Stimulated activated CD4-positive, alpha-beta T cell treated with anti-CD3 and anti-CD28 coated beads, Interleukin-15, amount 100 ng/mL, for 1 hour (primary cell): ENCODE results near the gene ZNF451.
"Not testable (repeated sequence)": the region's sequence is repeated elsewhere in the genome, so short reads cannot be mapped to it uniquely, and the experiment has no call there.

Experiments used
- DNase-seq, 2 donors: peaks; one replicate each; pipeline ENCODE4 v3.0.0-alpha.2; 2020; ENCODE audit warnings: low read depth in 1 of 2, low spot score in 1 of 2

The ZNF451 gene

DNA sequence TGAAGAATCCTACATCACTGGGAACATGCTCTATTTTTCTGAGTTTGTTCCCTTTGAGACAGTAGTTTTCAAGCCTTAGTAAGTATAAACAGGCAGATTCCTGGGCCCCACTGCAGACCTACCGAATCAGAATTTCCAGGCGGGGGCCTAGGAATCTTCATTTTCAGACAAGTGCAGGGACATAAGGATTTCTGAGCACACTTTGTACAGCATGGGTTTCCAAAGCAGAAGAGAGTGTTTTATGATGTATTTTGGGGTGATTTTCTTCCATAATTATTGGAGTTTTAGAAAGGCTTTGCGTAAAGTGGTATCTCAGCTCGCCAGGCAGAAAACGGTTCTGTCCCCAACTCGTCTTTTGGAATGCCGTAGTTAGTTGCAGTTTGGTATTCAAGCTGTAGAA, 1.4 kb downstream of the ZNF451 start:
- DNase-seq = not testable (repeated sequence)

DNA sequence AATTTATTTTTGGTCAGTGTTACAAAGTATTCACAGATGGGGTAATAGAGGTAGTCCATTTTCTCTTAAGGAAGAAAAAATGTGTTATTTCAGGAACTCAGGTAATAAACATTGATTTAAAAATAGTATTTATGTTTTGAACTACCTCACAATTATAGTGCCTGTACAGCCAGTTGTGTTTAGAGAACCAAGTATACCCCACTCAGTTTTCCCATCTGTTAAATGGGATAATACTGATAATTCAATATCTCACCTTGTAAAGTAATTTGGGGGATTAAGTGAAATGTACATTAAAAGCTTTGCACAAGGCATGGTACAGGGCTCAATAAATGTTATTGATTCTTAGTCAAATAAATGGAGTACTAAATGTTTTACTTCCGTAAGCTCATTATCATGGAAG, 4.7 kb downstream of the ZNF451 start:
- DNase-seq = no peak

DNA sequence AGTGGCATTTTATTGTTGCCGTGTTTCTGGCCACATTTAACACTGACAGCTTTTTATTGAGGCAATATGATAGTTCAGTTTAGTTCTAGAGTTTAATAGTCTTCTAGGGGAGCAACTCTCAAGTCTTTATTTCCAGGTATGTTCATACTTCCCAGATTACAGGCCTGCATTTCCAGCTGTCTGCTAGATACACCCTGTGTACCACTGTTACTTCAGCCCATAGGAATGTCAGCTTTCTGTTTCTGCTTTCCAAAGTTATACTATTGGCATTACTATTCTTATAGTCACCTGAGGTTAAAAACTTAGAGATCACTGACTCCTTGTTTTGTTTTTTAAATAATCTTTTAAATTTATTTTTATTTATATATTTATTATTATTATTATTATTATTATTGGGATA, 7.6 kb downstream of the ZNF451 start:
- DNase-seq = no peak

DNA sequence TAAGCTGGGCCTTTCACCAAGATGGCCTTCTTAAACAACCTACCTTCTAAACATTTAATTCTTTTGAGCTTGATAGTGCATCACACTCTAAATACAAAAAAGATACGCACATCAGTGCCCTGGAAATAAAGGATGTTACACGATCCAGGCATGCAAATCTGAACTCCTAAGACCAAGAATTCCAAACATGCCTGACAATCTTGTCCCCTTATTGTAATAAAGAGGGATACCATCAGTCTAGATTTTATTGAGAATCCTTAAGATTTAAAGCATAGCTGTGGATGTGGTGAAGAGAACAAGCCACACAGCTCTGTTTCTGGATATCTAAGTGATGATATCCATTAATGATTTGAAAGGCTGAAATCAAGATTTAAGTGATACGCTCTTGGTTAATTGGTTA, 13.0 kb downstream of the ZNF451 start:
- no peak for DNase-seq

DNA sequence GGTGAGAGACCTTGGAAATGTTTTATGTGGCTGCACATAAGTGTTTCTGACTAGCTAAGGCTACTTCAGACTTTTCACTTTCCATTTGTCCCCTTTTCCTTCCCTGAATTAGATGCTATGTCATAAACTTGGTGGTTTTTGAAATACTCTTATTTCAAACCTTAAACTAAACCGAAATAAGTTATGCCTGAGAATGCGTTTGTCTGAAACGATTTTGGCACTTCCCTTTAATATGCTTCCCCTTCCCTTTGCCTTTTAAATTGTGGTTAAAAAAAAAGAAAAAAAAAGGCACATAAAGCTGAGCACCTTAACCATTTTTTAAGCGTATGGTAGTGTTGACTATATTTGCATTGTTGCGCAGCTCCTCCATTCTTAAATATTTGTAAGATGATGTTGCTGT, 14.3 kb downstream of the ZNF451 start:
- no peak for DNase-seq

DNA sequence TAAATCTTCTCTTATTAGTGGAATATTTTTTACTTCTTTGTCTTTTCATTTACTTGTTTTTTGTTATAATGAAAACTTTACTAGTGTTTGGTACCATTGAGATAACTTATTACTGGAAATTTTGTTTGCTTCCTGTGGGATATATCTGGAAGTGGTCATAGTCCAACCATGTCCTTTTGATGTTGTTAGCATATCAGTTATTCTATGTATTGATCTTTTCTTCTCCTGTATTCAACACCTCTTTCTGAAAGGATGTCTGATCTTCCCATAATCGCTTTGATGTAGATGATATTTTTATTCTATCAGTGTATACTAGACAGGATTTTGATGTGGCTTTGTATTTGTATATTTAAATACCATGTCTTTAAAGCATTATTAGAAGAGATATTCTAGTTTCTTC, 17.0 kb downstream of the ZNF451 start:
- DNase-seq = no peak

DNA sequence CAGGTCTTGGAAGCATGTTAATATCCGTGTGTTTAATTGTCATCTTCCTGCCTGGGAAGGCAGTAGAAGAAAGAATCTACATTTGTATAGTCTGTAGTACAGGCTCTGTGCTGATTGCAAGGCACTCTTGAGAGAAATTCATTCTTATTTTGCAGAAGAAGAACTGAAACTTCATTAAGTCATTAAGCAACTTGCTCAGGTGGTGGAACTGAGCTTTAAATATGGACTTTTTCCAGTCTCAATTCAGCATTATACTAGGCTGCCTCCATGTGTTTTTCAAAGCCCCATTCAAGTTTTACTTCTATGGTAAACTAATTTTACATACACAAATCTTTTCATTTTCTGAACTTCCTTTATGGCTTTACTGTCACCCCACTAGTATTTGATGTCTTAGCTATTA, 18.7 kb downstream of the ZNF451 start:
- no peak for DNase-seq

DNA sequence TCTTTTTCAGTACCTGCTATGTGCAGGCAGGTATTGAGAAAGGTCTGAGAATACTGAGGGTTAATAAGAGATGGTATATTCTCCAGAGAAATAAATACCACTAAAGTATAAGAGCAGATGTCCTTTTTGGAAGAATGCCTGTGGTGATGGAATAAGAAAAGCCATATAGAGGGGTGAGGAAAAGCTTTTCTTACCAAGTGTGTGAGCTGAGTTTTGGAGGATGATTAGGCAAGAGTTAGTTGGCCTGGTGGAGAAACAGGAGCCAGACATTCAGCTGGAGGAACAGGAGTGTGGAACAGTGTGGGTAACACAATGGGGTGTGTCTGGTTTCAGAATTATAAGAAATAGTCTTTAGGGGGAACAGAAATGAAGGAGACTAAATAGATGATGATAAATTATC, 19.9 kb downstream of the ZNF451 start:
- DNase-seq = no peak

DNA sequence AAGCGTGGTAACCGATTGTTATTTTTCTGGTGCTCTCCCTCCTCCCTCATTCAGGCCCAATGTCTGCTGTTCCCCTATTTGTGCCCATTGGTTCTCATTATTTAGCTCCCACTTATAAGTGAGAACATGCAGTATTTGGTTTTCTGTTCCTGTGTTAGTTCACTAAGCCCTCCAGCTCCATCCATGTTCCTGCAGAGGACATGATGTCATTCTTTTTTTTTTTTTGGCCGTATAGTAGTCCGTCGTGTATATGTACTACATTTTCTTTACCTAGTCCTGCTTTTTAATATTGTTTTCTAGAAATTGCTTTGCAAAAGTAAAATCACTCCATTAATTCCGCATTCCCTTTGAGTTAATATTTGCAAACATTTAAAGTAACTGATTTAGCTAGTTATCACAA, 23.1 kb downstream of the ZNF451 start:
- no peak for DNase-seq

DNA sequence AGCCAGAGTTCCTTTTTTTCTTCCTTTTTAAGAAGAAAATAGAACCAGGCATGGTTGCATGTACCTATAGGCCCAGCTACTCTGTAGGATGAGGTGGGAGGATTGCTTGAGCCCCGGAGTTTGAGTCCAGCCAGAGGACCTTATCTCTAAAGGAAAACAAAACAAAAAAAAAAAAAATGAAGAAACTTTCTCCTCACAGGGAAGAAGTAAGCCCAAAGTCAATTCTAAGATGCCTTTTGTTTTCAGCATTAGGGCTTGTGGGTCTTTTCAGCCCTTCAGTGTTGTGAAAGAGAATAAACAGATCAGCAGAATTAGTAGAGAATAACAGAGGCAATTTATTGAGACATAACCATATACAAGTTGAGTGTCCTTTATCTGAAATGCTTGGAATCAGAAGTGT, 26.8 kb downstream of the ZNF451 start:
- no peak for DNase-seq

DNA sequence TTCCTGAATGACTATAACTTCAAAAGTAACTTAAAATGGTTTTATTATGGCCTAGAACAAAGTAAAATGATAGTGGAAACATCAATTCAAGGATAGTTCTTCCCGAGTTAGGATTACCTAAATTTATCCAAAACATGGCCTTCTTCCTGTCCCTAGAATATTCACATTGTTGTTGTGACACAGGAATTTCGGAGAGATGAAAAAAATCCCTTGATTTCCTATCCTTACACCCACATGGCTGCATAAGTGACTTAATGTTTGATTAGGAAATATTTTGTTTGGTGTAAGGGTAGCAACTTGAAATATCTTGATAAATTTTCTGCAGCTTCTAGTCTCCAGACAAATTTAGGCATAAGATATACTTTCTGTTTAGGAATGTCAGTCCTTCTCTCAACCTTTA, 27.8 kb downstream of the ZNF451 start:
- DNase-seq = no peak

DNA sequence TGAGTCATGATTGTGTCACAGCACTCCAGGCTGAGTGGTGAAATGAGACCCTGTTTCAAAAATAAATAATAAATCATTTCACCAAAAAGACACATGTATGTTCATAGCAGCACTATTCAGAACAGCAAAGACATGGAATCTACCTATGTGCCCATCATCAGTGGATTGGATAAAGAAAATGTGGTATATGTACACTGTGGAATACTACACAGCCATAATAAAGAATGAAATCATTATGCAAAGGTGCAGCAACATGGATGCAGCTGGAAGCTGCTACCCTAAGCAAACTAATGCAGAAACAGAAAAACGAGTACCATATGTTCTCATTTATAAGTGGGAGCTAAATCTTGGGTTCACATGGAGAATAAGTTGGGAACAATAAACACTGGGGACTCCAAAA, 33.1 kb downstream of the ZNF451 start:
- no peak for DNase-seq

DNA sequence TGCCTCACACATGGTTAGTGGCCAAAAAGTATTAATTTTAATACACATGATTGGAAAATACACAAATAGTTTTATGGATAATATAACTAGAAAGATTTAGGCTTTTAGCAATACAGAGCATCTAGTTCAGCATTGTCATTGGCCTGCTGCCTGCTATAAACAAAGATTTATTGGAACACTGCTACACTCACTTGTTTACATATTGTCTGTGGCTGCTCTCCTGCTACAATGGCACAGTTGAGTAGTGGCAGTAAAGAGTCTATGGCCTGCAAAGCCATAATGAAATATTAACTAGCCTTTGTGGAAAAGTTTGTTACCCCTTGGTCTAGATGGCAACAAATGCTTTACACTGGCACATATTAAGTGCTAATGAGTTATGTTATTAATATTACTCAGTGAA, 37.8 kb downstream of the ZNF451 start:
- DNase-seq = no peak

DNA sequence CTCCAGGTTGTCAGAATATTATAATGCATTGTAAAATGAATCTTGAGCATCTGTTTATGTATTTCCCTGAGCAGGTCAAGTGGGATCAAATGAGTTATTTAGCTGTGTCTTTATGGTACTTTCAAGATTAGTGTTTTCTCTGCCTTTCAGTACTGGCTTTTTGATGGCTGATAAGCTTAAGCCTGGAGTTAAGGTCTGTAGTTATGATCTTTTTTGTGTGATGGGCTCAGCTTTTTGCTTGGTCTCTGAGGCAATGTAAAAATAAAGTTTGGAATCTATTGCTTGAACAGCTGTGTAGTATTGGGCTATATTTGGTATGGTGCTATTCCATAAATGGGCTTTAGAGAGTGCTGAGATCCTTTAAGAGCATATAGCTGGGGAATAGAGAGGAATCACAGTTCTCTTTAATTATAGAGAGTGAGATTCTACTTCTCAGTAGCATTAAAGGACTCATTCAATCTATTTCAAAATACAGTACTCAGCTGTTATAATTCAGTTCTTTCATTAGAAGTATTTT, 40.7 kb downstream of the ZNF451 start:
- no peak for DNase-seq

DNA sequence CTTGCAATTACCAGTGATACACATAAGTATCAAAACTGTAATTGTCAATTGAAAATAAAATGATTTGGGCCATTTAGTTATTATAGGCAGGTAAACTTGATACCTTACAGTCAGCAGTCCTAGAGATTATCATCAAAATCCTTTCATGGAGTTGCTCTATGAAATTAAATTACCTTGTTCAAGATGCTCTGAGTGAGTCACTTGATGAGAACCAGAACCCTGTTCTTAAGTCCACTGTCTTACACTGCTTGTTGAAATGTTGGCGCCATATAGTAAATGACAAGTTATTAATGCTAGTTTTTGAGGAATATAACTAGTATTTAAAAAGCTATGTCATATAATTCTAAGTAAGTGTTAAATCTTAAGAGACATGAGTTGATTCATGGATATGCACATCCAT, 45.0 kb downstream of the ZNF451 start:
- no peak for DNase-seq

DNA sequence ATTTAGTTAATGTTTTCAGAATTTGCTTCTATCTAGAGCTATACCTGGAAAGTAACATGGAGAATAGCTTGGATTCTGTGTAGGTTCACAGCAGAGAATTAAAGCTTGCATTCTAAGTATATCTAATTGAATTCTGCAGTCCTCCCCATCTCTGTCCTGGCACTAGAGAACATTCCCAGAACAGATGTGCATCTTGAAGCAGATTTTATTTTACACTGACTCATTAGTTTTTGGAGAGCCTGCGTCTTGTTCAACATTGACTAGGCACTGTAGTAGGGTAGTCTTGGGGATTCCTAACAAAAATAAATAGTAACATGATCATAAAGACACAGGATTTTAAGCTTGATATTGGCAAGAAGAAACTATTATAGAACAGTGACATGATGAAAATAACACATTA, 45.9 kb downstream of the ZNF451 start:
- DNase-seq = no peak

DNA sequence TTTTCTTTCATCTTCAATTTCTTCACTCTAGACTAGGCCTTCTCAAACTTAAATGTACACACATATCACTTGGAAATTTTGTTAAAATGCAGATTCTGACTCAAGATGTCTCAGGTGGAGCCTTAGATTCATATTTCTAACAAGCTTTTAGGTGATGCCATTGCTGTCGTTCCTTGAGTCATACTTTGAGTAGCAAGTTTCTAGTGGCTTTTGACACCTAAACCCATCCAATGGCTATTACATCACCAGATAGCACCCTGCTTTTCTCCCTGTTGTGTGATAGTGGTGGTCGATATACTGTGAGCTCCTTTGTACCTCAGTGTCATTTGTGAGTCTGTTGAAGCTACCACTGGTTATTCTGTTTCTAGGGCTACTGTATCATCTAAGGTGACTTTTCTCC, 47.4 kb downstream of the ZNF451 start:
- DNase-seq = no peak

DNA sequence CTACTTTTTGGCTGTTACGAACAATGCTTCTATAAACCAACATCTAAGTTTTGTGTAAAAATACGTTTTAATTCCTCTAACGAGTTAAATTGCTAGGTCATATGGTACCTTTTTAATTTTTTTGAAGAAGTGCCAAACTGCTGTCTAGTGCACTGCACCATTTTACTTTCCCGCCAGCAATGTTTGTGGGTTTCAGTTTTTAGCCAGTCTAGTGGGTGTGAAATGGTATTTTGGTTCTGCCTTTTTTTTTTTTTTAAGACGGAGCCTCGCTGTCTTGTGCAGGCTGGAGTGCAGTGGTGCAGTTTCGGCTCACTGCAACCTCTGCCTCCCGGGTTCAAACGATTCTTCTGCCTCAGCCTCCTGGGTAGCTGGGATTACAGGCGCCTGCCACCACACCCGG, 48.0 kb downstream of the ZNF451 start:
- DNase-seq = no peak

DNA sequence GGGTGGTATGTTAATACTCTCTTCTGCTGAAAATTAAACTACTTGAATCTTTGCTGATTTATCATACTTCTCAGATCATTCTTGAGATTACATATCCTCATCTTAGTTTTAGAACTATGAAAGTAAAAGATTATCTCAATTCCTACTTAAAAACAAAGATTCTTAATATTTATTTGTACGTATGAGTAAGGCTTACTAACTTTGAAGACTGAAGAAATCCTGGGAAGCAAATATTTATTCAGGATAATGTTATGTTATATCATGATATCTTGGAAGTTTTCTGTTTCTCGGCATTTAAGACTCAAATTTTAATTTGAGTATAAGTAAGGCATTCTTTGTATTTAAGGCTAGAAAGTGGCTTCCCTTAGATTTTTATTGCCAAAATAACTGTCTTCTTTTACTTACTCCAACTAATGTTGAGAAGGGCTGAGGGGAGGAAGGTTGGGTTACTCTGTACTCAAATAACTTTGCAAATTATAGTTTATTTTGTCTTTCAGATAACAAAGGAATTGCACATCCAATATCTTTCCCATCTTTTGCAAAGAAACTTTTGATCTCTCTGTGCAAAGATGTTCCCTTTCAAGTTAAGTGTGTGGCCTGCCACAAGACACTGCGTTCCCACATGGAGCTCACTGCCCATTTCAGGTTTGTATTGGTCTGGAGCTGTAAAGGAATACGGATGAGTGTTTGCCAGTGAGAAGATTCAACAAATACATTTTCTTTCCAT, 51.6 kb downstream of the ZNF451 start:
- DNase-seq = no peak

DNA sequence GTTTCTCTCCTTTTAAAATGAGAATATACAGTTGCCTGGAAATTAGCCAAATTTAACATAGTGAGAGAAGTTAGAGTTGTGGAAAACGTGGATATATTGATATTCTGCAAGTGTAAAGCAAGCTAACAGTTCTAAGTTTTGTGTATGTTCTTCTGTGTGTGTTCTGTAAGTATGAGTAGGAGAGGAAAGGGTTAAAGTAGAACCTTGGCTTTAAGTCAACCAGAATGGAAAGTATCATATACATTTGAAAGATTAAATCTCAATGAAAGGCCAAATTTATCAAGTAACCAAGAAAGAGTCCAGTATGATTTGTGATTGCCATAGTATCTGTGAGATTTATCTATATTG, 52.2 kb downstream of the ZNF451 start:
- DNase-seq = no peak

DNA sequence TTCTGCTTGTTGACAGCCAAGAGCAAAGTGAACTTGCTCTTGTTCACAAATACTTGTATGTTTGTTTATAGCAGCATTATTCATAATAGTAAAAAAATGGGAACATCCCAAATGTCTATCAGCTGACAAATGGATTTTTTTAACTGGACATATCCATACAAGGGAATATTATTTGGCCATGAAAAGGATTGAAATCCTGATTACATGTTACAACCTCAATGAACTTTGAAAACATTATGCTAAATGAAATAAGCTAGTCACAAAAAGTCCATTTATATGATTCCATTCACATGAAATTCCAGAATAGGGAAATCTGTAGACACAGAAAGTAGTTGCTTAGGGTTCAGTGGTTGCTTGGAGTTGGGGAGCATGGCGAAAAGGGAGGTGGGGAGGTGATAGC, 53.7 kb downstream of the ZNF451 start:
- DNase-seq = no peak

DNA sequence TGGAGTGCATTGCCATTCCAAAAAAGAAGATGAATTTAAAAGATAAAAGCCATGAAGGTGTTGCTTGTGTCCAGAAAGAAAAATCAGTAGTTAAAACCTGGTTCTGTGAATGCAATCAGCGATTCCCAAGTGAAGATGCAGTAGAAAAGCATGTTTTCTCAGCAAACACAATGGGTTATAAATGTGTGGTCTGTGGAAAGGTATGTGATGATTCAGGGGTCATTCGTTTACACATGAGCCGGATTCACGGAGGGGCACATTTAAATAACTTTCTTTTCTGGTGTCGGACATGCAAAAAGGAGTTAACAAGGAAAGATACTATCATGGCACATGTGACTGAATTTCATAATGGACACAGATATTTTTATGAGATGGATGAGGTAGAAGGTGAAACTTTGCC, 57.4 kb downstream of the ZNF451 start:
- no peak for DNase-seq

DNA sequence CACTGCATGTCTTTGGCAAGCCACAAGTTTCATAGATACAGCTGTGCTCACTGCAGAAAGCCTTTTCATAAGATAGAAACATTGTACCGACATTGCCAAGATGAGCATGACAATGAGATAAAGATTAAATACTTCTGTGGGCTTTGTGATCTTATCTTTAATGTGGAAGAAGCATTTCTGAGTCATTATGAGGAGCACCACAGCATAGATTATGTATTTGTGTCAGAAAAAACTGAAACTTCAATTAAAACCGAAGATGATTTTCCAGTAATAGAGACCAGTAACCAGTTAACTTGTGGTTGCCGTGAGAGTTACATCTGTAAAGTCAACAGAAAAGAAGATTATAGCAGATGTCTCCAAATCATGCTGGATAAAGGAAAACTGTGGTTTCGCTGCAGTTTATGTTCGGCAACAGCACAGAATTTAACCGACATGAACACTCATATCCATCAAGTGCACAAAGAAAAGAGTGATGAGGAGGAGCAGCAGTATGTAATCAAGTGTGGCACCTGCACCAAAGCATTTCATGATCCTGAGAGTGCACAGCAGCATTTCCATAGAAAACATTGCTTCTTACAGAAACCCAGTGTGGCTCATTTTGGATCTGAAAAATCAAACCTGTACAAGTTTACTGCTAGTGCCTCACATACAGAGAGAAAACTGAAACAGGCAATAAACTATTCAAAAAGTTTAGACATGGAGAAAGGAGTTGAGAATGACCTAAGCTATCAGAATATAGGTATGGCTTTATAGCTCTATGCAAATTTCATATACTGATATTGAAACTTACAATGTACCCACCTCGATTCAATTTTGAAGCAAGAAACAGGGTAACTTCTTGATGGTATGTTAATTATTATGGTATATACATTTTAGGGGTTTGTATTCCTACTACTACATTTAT, 58.2 kb downstream of the ZNF451 start:
- DNase-seq = no peak
